HG03108 (cell line): ENCODE data around the gene IL22RA2.
"Not testable (repeated sequence)": the region's sequence is repeated elsewhere in the genome, so short reads cannot be mapped to it uniquely, and the experiment has no call there.

Experiments
- ATAC-seq: cut with Tn5 transposase; IDR thresholded peaks from one replicate; pipeline ENCODE4 v1.9.1; 2021; ENCODE audit warnings: moderate library complexity; ENCODE audit not compliant: unreplicated experiment

The IL22RA2 gene

GRCh38 chr6:137173501-137173900 lies at the start of gene IL22RA2:
Gene IL22RA2, minus strand, starts transcription at chr6:137173644. Its CDS starts 11,895 bp downstream, at chr6:137161749.
- no peak for ATAC-seq

- no peak for ATAC-seq
Observed at GRCh38 chr6:137222381-137222780, 48.9 kb upstream of the IL22RA2 start.

GRCh38 chr6:137219664-137220252 lies 46.3 kb upstream of the IL22RA2 start:
- ATAC-seq: no peak

- ATAC-seq: peak; percentile 83
Observed at GRCh38 chr6:137218917-137219663, 45.6 kb upstream of the IL22RA2 start, which contains the start of gene IFNGR1. Gene IFNGR1, minus strand, starts transcription at chr6:137219385. Its CDS starts 58 bp downstream, at chr6:137219327.

GRCh38 chr6:137218473-137218916 lies 45.1 kb upstream of the IL22RA2 start:
- peak; percentile 33 for ATAC-seq

- no peak for ATAC-seq
Observed at GRCh38 chr6:137217801-137218472, 44.5 kb upstream of the IL22RA2 start.

- ATAC-seq: no peak
Observed at GRCh38 chr6:137216875-137217553, 43.6 kb upstream of the IL22RA2 start.

- ATAC-seq: no peak
Observed at GRCh38 chr6:137216106-137216505, 42.7 kb upstream of the IL22RA2 start.

GRCh38 chr6:137215630-137216029 lies 42.2 kb upstream of the IL22RA2 start:
- ATAC-seq: not testable (repeated sequence)

- ATAC-seq: no peak
Observed at GRCh38 chr6:137214931-137215330, 41.5 kb upstream of the IL22RA2 start.

GRCh38 chr6:137213813-137214212 lies 40.4 kb upstream of the IL22RA2 start:
- no peak for ATAC-seq

GRCh38 chr6:137213331-137213740 lies 39.9 kb upstream of the IL22RA2 start:
- no peak for ATAC-seq

GRCh38 chr6:137211910-137212309 lies 38.5 kb upstream of the IL22RA2 start:
- ATAC-seq: no peak

- ATAC-seq: no peak
Observed at GRCh38 chr6:137210903-137211302, 37.5 kb upstream of the IL22RA2 start.

GRCh38 chr6:137208279-137208678 lies 34.8 kb upstream of the IL22RA2 start:
- no peak for ATAC-seq

- ATAC-seq: not testable (repeated sequence)
Observed at GRCh38 chr6:137207457-137207856, 34.0 kb upstream of the IL22RA2 start.

GRCh38 chr6:137206577-137206976 lies 33.1 kb upstream of the IL22RA2 start:
- no peak for ATAC-seq

- ATAC-seq: no peak
Observed at GRCh38 chr6:137203256-137203655, 29.8 kb upstream of the IL22RA2 start.

- no peak for ATAC-seq
Observed at GRCh38 chr6:137202078-137202477, 28.6 kb upstream of the IL22RA2 start.

GRCh38 chr6:137201006-137201405 lies 27.6 kb upstream of the IL22RA2 start:
- ATAC-seq: no peak

GRCh38 chr6:137200288-137200687 lies 26.8 kb upstream of the IL22RA2 start:
- ATAC-seq: no peak
